Heart left ventricle (tissue), 13 donors: Measurements from ENCODE around the gene RTL3.

Source experiments
- POLR2A ChIP-seq, 2 donors: fragments of 450-650 bp; IDR thresholded peaks; one replicate each; pipeline ENCODE4 v1.6.1; 2017; ENCODE audit warnings: antibody characterized with exemption in 2 of 2, mild to moderate bottlenecking in 2 of 2, moderate library complexity in 2 of 2
- TF ChIP-seq, protein P1 (sequence below), 12 donors: fragments of 200-600 bp; sonication (generic) in 4 of 12; IDR thresholded peaks; one replicate each; pipeline versions ENCODE4 v1.5.0 to v1.8.0; 2018 to 2022; ENCODE audit warnings: antibody characterized with exemption in 12 of 12, mild to moderate bottlenecking in 5 of 12
- donor health status: ischemic (EF 13 %, LVEDD 7.1; RV severe dilation, severe dysfunction).
- donor health status: DM: no; HTN: yes; CAD: no.
- donor health status: DM: no; HTN: no; CAD: no.
- donor health status: ischemic (EF 25% LVEDD 6.9; RV normal size, moderate dysfunction).
- donor health status: ischemic (EF 25% LVEDD 5.7; RV mildly dilated, moderate dysfunction).
- donor health status: ischemic (EF 35%, LVEDD 5.7; RV mildly dilated, moderate dysfunction).
- donor health status: nonischemic (EF 11% LVEDD 7.7; RV severe dilation, severe dysfunction).
- donor health status: DM: yes; HTN: yes; CAD: no.
- donor health status: PGD.
- donor health status: ischemic (EF 29% LVEDD 5.4; RV normal size, mild dysfunction).
- donor health status: nonischemic (EF 23%, LVEDD 6.1; RV moderate dilation, normal function).

DNA sequence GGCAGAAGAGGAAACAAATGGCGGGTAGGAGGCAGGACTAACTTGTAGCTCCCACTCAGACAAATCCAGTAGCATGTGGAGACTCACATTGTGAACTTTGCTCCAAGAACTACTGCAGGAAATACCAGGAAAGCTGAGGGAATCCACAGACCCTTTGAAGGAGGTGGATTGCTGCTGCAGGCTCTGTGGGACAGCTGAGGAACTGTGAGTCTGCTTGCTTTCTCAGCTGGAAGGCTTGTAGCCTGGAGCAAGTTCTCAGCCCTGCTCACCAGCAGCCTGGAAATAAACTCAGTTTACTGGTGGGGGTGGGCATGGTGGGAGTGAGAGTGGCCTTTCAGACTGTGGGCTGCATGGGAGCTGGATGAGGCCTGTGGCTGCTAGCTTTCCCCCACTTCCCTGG lies 16.0 kb downstream of the RTL3 start:
- TF ChIP-seq POLR2A (IDR thresholded peaks at IDR 0.05): no peak
- TF ChIP-seq, protein P1, sequence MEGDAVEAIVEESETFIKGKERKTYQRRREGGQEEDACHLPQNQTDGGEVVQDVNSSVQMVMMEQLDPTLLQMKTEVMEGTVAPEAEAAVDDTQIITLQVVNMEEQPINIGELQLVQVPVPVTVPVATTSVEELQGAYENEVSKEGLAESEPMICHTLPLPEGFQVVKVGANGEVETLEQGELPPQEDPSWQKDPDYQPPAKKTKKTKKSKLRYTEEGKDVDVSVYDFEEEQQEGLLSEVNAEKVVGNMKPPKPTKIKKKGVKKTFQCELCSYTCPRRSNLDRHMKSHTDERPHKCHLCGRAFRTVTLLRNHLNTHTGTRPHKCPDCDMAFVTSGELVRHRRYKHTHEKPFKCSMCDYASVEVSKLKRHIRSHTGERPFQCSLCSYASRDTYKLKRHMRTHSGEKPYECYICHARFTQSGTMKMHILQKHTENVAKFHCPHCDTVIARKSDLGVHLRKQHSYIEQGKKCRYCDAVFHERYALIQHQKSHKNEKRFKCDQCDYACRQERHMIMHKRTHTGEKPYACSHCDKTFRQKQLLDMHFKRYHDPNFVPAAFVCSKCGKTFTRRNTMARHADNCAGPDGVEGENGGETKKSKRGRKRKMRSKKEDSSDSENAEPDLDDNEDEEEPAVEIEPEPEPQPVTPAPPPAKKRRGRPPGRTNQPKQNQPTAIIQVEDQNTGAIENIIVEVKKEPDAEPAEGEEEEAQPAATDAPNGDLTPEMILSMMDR (IDR thresholded peaks at IDR 0.05): no peak
